BE2C (cell line): ENCODE results near the gene SOX6.

Experiments
- DNase-seq: peaks from one replicate; pipeline ENCODE4 v3.0.0-alpha.2; 2020
- H3K27me3 ChIP-seq: fragments of 250-450 bp; sonication (Bioruptor Pico); 2 replicates; pipeline ENCODE4 v1.5.1; 2020; ENCODE audit warnings: mild to moderate bottlenecking
- H3K36me3 ChIP-seq: fragments of 250-450 bp; sonication (Bioruptor Pico); 2 replicates; pipeline ENCODE4 v1.5.1; 2020; ENCODE audit warnings: mild to moderate bottlenecking
- H3K4me1 ChIP-seq: fragments of 250-450 bp; sonication (Bioruptor Pico); 2 replicates; pipeline ENCODE4 v1.5.1; 2020
- H3K4me3 ChIP-seq: 2 replicates; pipeline ENCODE4 v1.5.1; 2011; ENCODE audit warnings: low read depth, low read length
- H3K9me3 ChIP-seq: fragments of 250-450 bp; sonication (Bioruptor Pico); 2 replicates; pipeline ENCODE4 v1.5.1; 2020
- TF ChIP-seq, protein P1 (sequence below): IDR thresholded peaks from 2 replicates; pipeline ENCODE4 v1.5.1; 2012; ENCODE audit warnings: mild to moderate bottlenecking, low read depth, low read length

SOX6 gene

GRCh38 chr11:16193897-16194381 lies 162.4 kb downstream of the SOX6 start:
- TF ChIP-seq, protein P1, sequence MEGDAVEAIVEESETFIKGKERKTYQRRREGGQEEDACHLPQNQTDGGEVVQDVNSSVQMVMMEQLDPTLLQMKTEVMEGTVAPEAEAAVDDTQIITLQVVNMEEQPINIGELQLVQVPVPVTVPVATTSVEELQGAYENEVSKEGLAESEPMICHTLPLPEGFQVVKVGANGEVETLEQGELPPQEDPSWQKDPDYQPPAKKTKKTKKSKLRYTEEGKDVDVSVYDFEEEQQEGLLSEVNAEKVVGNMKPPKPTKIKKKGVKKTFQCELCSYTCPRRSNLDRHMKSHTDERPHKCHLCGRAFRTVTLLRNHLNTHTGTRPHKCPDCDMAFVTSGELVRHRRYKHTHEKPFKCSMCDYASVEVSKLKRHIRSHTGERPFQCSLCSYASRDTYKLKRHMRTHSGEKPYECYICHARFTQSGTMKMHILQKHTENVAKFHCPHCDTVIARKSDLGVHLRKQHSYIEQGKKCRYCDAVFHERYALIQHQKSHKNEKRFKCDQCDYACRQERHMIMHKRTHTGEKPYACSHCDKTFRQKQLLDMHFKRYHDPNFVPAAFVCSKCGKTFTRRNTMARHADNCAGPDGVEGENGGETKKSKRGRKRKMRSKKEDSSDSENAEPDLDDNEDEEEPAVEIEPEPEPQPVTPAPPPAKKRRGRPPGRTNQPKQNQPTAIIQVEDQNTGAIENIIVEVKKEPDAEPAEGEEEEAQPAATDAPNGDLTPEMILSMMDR, result no peak
- Histone ChIP-seq H3K36me3 (no peaks in the 10 kb centered on the region), H3K9me3 (no peaks in the 10 kb centered on the region), H3K4me3 (no peak overlapping the region), H3K4me1 (no peaks in the 10 kb centered on the region), H3K27me3 (no peaks in the 10 kb centered on the region)
- no peak for DNase-seq

GRCh38 chr11:16191868-16192240 lies 164.5 kb downstream of the SOX6 start:
- Histone ChIP-seq H3K27me3 (no peaks in the 10 kb centered on the region), H3K36me3 (no peaks in the 10 kb centered on the region), H3K9me3 (no peaks in the 10 kb centered on the region), H3K4me3 (no peak overlapping the region), H3K4me1 (no peaks in the 10 kb centered on the region)
- DNase-seq, result peak; percentile 24
- TF ChIP-seq, protein P1, result no peak

DNA sequence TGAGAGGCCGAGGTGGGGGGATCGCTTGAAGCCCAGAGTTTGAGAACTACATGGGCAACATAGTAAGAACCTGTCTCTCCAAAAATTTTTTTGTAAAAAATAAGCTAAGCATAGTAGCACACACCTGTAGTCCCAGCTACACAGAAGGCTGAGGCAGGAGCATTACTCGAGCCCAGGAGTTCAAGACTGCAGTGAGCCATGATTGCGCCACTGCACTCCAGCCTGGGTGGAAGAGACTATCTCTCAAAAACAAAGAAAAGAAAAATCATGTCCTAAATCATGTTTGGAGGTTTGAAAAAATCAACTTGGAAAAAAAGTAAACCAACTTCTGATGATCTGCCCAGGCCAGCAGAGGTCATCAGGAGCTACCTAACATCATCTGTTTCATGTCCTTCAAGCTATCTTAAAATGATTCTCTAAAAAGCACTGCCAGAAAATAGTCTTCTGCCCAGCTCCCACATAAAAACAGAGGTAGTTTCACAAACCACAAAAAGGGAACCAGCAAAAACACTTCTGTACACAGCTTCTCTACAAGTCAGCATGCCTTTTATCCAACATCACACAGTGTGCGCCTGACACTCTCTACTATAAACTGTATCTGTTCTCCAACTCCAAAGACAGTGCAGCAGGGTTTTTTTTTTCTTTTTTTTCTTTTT lies 165.0 kb downstream of the SOX6 start:
- no peak for DNase-seq
- Histone ChIP-seq H3K4me3 (no peak overlapping the region), H3K36me3 (no peaks in the 10 kb centered on the region), H3K27me3 (no peaks in the 10 kb centered on the region), H3K9me3 (no peaks in the 10 kb centered on the region), H3K4me1 (no peaks in the 10 kb centered on the region)
- TF ChIP-seq, protein P1, result 0 out of 2 replicates have a peak, but pooled peaks have one; percentile 5

GRCh38 chr11:16186680-16187079 lies 169.7 kb downstream of the SOX6 start:
- H3K27me3 ChIP-seq, result no peaks in the 10 kb centered on the region
- no peaks in the 10 kb centered on the region for H3K4me1 ChIP-seq
- no peaks in the 10 kb centered on the region for H3K9me3 ChIP-seq
- H3K4me3 ChIP-seq, result no peak overlapping the region
- DNase-seq, result no peak
- no peaks in the 10 kb centered on the region for H3K36me3 ChIP-seq
- TF ChIP-seq, protein P1, result no peak

- Histone ChIP-seq H3K4me3 (no peak overlapping the region), H3K36me3 (no peaks in the 10 kb centered on the region), H3K27me3 (no peaks in the 10 kb centered on the region), H3K4me1 (no peaks in the 10 kb centered on the region), H3K9me3 (no peaks in the 10 kb centered on the region)
- TF ChIP-seq, protein P1, result no peak
- no peak for DNase-seq
These were observed 171.3 kb downstream of the SOX6 start for GRCh38 chr11:16185042-16185441.

DNA sequence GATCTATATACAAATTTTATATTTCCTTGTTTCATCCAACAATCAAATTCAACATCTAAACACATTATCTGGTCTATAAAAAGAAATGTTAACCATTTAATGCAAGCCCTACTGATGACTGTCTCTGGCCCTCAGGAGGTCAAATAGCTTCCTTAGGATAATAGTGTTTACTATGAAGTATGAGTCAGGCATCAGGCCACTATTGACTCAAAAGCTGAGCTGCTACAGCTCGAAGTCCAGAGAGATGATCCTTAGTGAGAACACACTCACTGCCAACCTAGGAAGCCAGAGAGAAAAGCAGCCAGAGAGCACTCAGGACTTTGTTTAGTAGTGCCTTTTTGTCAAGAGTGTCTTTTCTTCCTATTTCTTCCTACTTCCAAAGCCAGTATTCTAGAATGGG lies 171.8 kb downstream of the SOX6 start:
- TF ChIP-seq, protein P1, result no peak
- H3K4me1 ChIP-seq, result peaks cover 1% of the 10 kb centered on the region; the same call in 1 of the 2 replicates
- H3K27me3 ChIP-seq, result no peaks in the 10 kb centered on the region
- no peak overlapping the region for H3K4me3 ChIP-seq
- H3K36me3 ChIP-seq, result no peaks in the 10 kb centered on the region
- no peak for DNase-seq
- H3K9me3 ChIP-seq, result no peaks in the 10 kb centered on the region
